HG02885 (cell line): ENCODE measurements around the gene C11orf21.
"Not testable (repeated sequence)": the region's sequence is repeated elsewhere in the genome, so short reads cannot be mapped to it uniquely, and the experiment has no call there.

Experiments used
- ATAC-seq: cut with Tn5 transposase; IDR thresholded peaks from one replicate; pipeline ENCODE4 v1.9.1; 2021; ENCODE audit warnings: mild to moderate bottlenecking; ENCODE audit not compliant: unreplicated experiment, poor library complexity

The C11orf21 gene

GRCh38 chr11:2301631-2302305 is at the start of gene C11orf21, which contains the start of gene TSPAN32:
Gene C11orf21 (minus strand): TSS chr11:2301918. CDS start chr11:2301808, 110 bp downstream.
Gene TSPAN32 (plus strand): TSS chr11:2302013. CDS start chr11:2302150, 137 bp downstream.
- no peak for ATAC-seq

DNA sequence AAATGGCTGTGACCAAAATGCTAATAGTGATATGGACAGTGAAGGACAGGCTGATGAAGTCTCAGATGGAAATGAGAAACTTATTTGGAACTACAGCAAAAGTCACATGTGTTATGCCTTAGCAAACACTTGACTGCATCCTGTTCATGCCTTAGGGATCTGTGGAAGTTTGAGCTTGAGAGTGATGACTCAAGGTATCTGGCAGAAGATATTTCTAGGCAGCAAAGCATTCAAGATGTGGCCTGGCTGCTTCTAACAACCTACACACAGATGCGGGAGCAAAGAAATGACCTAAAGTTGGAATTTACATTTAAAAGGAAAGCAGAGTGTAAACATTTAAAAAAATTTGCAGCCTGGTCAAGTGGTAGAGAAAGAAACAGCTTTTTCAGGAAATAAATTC is 47.3 kb upstream of the C11orf21 start:
- no peak for ATAC-seq

- no peak for ATAC-seq
Measured at GRCh38 chr11:2347308-2347830, 45.7 kb upstream of the C11orf21 start.

GRCh38 chr11:2346586-2347307 is 45.0 kb upstream of the C11orf21 start:
- ATAC-seq = no peak

DNA sequence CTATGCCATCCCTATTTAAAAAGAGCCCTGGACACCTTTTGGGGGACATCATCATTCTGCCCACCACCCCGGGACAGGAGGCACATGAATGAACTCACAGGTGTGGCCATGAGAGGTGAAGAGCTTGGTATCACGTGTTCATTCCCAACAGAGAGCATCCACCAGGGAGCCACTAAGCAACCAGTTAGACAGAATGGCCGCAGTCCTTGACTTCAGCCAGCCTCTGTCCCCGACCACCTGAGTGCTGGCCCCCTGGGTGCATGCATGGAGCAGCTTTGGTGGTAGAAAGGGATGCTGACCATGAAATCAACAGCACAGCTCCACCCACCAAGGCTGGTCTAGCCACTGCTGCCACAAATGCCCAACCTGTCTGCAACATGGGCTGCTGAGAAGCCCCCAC is 44.3 kb upstream of the C11orf21 start:
- ATAC-seq = no peak

DNA sequence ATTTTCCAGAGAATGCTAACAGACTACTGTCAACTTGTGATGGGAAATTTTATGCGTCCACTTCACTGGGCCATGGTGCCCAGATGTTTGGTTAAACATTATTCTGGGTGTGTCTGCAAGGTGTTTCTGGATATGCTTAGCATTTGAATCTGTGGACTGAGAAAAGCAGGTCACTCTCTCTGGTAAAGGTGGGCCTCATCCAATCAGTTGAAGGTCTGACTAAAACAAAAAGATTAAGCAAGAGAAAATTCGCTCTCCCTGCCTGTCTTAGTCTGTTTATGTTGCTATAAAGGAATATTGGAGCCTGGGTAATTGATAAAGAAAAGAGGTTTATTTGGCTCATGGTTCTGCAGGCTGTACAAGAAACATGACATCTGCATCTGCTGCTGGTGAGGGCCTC is 43.3 kb upstream of the C11orf21 start:
- no peak for ATAC-seq

DNA sequence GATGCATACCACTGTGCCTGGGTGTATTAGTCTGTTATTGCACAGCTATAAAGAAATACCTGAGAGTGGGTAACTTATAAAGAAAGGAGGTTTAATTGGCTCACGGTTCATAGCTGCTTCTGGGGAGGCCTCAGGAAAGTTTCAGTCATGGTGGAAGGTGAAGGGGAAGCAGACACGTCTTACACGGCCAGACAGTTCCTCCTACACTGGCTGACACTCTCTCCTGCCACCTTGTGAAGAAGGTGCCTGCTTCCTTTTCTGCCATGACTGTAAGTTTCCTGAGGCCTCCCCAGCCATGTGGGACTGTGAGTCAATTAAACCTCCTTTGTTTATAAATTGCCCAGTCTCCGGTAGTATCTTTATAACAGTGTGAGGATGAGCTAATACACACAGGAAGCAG is 41.8 kb upstream of the C11orf21 start:
- ATAC-seq = no peak

- ATAC-seq = no peak
Measured at GRCh38 chr11:2342981-2343380, 41.3 kb upstream of the C11orf21 start.

DNA sequence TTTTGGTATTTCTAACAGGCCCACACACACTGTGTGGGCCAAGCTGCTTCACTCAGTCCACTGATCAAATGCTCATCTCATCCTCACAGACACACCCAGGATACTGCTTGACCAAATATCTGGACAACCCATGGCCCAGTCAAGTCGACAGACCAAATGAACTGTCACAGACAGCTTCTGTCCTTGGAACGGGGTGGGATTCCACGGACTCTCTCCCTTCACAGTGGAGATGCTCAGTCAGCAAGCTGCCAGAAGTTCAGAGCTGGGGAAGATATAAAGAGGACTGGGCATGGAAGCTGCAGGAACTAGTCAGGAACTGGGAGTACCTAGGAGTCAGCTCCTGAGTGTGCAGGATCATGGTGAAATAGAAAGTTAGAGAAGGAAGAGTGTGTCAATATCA is 40.8 kb upstream of the C11orf21 start:
- no peak for ATAC-seq

DNA sequence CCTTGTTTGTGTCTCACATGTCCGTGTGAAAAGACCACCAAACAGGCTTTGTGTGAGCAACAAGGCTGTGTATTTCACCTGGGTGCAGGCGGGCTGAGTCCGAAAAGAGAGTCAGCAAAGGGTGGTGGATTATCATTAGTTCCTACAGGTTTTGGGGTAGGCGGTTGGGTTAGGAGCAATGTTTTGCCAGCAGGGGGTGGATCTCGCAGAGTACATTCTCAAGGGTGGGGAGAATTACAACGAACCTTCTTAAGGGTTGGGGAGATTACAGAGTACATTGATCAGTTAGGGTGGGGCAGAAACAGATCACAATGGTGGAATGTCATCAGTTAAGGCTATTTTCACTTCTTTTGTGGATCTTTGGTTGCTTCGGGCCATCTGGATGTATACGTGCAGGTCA is 37.0 kb upstream of the C11orf21 start:
- not testable (repeated sequence) for ATAC-seq

GRCh38 chr11:2335286-2335685 is 33.6 kb upstream of the C11orf21 start:
- ATAC-seq = not testable (repeated sequence)

GRCh38 chr11:2333486-2334205 is 31.9 kb upstream of the C11orf21 start:
- ATAC-seq = not testable (repeated sequence)

- not testable (repeated sequence) for ATAC-seq
Measured at GRCh38 chr11:2332569-2332968, 30.9 kb upstream of the C11orf21 start.

- no peak for ATAC-seq
Measured at GRCh38 chr11:2331404-2331803, 29.7 kb upstream of the C11orf21 start.

GRCh38 chr11:2330696-2331095 is 29.0 kb upstream of the C11orf21 start:
- ATAC-seq = no peak

- no peak for ATAC-seq
Measured at GRCh38 chr11:2329551-2329950, 27.8 kb upstream of the C11orf21 start.

DNA sequence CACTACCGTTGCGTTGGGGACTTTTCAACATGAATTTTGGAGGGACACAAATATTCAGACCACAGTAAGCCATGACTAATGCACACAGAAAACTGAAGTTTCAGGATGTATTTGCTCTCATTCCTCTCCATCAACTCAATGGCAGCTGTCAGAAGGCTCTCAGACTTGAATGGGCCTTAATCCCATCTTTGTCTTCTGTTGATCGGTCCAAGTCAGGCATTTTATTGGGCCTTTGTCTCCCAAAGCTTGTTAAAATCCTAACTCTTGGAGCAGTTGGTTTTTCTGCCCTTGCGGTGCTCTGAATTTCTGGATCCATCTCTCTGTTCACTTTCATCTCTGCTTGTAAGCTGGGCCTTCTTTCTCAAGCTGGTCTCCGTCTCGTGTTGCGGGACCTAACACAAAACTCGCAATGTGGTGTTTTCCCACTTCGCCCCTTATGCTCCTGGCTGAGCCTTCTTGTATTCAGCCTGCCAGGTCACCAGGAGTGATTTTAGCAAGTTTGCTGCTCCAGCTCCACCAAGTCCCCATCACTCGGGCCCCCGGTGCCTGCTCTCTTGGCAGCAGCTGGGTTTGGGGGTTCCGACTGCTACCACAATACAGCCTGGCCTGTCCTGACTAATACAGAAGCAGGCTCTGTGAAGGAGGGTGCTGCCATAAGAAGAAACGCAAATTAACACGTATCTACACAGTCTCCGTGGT is 27.1 kb upstream of the C11orf21 start:
- ATAC-seq = no peak

GRCh38 chr11:2328021-2328420 is 26.3 kb upstream of the C11orf21 start:
- no peak for ATAC-seq

- no peak for ATAC-seq
Measured at GRCh38 chr11:2327032-2327431, 25.3 kb upstream of the C11orf21 start.

- ATAC-seq = no peak
Measured at GRCh38 chr11:2325719-2326118, 24.0 kb upstream of the C11orf21 start.
